Esophagus muscularis mucosa (tissue), 4 donors: Measurements from ENCODE around the gene CASKIN1. TPM values are rescaled to one million over a fixed set of nuclear protein-coding genes. Genes with fewer than 3 reads are reported as not detected.
A peak's percentile ranks its signal among the peaks of the same experiment; 100 is the strongest.

ENCODE experiments used
- DNase-seq: peaks from one replicate; pipeline ENCODE4 v3.0.0-alpha.2; 2017; ENCODE audit errors: extremely low spot score
- H3K27ac ChIP-seq, 4 donors: fragments of 200-600 bp; sonication (generic); replicated peaks in 1 of 4; 1 replicate in 3 of 4; 2 replicates in 1 of 4; pipeline ENCODE4 v1.5.1; 2016 to 2019; ENCODE audit warnings: mild to moderate bottlenecking in 1 of 4
- H3K27me3 ChIP-seq, 4 donors: fragments of 200-600 bp; sonication (generic); one replicate each; pipeline versions ENCODE4 v1.5.1 to v1.6.0; 2016 to 2019
- H3K36me3 ChIP-seq, 4 donors: fragments of 200-600 bp; sonication (generic); one replicate each; pipeline ENCODE4 v1.5.1; 2016 to 2019
- H3K4me1 ChIP-seq, 4 donors: fragments of 200-600 bp; sonication (generic); one replicate each; pipeline ENCODE4 v1.5.1; 2016 to 2019
- H3K4me3 ChIP-seq, 4 donors: fragments of 200-600 bp; sonication (generic); 1 replicate in 2 of 4; 2 replicates in 2 of 4; pipeline ENCODE4 v1.5.1; 2016 to 2019; ENCODE audit warnings: mild to moderate bottlenecking in 4 of 4, moderate library complexity in 1 of 4
- H3K9me3 ChIP-seq, 4 donors: fragments of 200-600 bp; sonication (generic); 1 replicate in 3 of 4; 2 replicates in 1 of 4; pipeline ENCODE4 v1.5.1; 2016 to 2019
- EP300 ChIP-seq: sonication (generic); formaldehyde crosslinking; IDR thresholded peaks from one replicate; pipeline ENCODE4 v1.6.1; 2017; ENCODE audit warnings: antibody characterized with exemption
- POLR2A ChIP-seq: fragments of 450-650 bp; IDR thresholded peaks from one replicate; pipeline ENCODE4 v1.6.1; 2017; ENCODE audit warnings: antibody characterized with exemption, moderate library complexity, mild to moderate bottlenecking, low read depth
- POLR2AphosphoS5 ChIP-seq, 2 donors: sonication (generic); formaldehyde crosslinking; IDR thresholded peaks; one replicate each; pipeline ENCODE4 v1.6.1; 2017; ENCODE audit warnings: antibody characterized with exemption in 2 of 2
- WGBS: methylation state at CpG from one replicate; pipeline ENCODE4 v1.1.5; 2018; 5-methylcytosine and 5-hydroxymethylcytosine counted together
- intact Hi-C: fragments of 100-400 bp; cut with DNase I; formaldehyde crosslinking; loops from one replicate; pipeline ENCODE4 v1.15.1; 2023
- total RNA-seq, 4 donors: library from RNA; depleted of rRNA; stranded (reverse); fragments of >200 nt; gene quantifications; one replicate each; pipeline versions ENCODE4 v1.1.0 to v1.2.1, GENCODE V29; 2016
- TF ChIP-seq, protein P1 (sequence below), 3 experiments: fragments of 200-600 bp in 2 of 3; fragments of 450-650 bp in 1 of 3; sonication (generic) in 2 of 3; IDR thresholded peaks; one replicate each; pipeline ENCODE4 v1.5.1; 2017 to 2019; ENCODE audit warnings: antibody characterized with exemption in 3 of 3, mild to moderate bottlenecking in 2 of 3, moderate library complexity in 1 of 3

The CASKIN1 gene
- total RNA-seq, 4 donors from 2014 or later: under 0.01 to 0.32 (median 0.09) TPM

DNA sequence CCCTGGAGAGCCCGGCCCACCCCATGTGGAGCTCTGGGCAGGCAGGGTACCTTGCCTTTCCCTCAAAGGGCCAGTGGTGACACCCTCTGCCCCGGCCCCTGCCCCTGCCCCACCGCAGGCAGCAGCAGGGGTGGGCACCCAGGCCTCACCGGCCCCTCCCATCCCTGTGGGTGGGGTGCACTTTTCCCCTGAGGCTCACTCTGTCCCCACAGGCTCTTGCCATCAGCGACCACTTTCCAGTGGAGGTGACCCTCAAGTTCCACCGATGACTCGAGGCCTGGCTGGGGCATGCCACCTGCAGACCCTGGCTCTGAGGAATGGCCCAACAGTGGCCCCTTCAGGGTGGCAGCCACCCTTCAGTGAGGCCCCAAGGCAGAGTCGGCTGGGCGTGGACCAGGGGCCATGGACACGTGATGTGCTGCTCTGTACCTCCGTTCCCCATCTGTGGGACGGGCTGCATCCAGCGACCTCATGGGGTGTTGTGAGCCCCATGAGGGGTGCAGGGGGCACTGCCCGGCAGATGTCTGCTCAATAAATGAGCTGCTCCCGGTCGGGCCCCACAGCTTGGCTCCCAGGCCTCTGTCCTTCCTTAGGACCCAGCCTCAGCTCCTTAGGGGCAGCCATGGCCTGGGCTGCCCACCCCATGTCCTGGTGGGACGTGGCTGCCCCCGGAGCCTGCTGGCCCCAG is 41.9 kb upstream of the CASKIN1 start:
- no peak for DNase-seq
- intact Hi-C loops: no loop called here
- peaks cover 9 to 49% (median 17%) of the 10 kb centered on the region in 4 donors for H3K27me3 ChIP-seq
- TF ChIP-seq EP300 (no peak), POLR2A (no peak), POLR2AphosphoS5 (IDR thresholded peaks at IDR 0.05) (no peak)
- TF ChIP-seq, protein P1, sequence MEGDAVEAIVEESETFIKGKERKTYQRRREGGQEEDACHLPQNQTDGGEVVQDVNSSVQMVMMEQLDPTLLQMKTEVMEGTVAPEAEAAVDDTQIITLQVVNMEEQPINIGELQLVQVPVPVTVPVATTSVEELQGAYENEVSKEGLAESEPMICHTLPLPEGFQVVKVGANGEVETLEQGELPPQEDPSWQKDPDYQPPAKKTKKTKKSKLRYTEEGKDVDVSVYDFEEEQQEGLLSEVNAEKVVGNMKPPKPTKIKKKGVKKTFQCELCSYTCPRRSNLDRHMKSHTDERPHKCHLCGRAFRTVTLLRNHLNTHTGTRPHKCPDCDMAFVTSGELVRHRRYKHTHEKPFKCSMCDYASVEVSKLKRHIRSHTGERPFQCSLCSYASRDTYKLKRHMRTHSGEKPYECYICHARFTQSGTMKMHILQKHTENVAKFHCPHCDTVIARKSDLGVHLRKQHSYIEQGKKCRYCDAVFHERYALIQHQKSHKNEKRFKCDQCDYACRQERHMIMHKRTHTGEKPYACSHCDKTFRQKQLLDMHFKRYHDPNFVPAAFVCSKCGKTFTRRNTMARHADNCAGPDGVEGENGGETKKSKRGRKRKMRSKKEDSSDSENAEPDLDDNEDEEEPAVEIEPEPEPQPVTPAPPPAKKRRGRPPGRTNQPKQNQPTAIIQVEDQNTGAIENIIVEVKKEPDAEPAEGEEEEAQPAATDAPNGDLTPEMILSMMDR (IDR thresholded peaks at IDR 0.05): no peak
- 43% methylated on average over 9 of the region's 18 CpGs for WGBS
- H3K27ac ChIP-seq: no peak overlapping the region
- peaks cover 21 to 34% (median 30%) of the 10 kb centered on the region in 4 donors for H3K4me1 ChIP-seq
- no peak overlapping the region for H3K4me3 ChIP-seq
- H3K9me3 ChIP-seq: no peaks in the 10 kb centered on the region
- H3K36me3 ChIP-seq: peaks cover 40 to 68% (median 64%) of the 10 kb centered on the region in 4 donors

DNA sequence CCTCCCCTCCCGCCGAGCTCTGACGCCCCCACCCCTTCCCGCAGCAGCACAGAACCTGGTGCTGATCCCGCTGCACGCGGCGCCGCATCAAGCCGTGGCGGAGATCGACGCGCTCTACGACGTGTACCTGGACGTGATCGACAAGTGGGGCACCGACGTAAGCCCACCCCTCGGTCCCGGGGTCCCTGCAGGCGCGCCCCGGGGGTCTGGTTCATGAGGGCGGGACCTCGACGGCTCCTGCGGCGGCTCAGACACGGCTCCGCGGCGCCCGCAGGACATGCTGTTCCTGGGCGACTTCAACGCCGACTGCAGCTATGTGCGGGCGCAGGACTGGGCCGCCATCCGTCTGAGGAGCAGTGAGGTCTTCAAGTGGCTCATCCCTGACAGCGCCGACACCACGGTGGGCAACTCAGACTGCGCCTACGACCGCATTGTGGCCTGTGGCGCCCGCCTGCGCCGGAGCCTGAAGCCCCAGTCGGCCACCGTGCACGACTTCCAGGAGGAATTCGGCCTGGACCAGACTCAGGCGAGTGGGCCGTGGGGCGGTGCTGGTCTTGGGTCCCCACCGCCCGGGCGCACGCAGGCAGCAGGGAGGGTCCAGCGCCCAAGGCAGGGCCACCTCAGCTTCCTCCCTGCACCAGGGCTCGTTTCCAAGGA is 41.2 kb upstream of the CASKIN1 start:
- WGBS: 0% methylated on average over 3 of the region's 65 CpGs
- Histone ChIP-seq H3K9me3 (no peaks in the 10 kb centered on the region), H3K4me3 (peak overlapping the region in 3 of 4 donors; percentile 37 to 45 (median 37)), H3K4me1 (peaks cover 21 to 34% (median 30%) of the 10 kb centered on the region in 4 donors), H3K36me3 (peaks cover 40 to 68% (median 64%) of the 10 kb centered on the region in 4 donors), H3K27me3 (peaks cover 9 to 56% (median 17%) of the 10 kb centered on the region in 4 donors), H3K27ac (no peak overlapping the region)
- no peak for TF ChIP-seq EP300
- no peak for TF ChIP-seq POLR2A
- no peak for TF ChIP-seq POLR2AphosphoS5 (IDR thresholded peaks at IDR 0.05)
- TF ChIP-seq, protein P1 (IDR thresholded peaks at IDR 0.05): no peak
- intact Hi-C loops: no loop called here
- no peak for DNase-seq

DNA sequence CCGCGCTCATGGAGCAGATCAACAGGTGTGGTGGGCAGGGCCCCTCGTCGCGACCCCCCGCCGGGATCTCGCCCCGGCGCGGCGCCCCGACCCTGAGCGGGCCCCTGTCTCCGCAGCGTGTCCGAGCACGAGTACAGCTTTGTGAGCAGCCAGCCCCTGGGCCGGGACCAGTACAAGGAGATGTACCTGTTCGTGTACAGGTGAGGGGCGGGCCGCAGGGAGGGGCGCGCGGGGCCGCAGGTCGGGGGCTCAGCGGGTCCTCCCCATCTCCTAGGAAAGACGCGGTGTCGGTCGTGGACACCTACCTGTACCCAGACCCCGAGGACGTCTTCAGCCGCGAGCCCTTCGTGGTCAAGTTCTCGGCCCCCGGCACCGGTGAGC is 40.7 kb upstream of the CASKIN1 start:
- DNase-seq: no peak
- intact Hi-C loops: no loop called here
- peaks cover 40 to 68% (median 64%) of the 10 kb centered on the region in 4 donors for H3K36me3 ChIP-seq

DNA sequence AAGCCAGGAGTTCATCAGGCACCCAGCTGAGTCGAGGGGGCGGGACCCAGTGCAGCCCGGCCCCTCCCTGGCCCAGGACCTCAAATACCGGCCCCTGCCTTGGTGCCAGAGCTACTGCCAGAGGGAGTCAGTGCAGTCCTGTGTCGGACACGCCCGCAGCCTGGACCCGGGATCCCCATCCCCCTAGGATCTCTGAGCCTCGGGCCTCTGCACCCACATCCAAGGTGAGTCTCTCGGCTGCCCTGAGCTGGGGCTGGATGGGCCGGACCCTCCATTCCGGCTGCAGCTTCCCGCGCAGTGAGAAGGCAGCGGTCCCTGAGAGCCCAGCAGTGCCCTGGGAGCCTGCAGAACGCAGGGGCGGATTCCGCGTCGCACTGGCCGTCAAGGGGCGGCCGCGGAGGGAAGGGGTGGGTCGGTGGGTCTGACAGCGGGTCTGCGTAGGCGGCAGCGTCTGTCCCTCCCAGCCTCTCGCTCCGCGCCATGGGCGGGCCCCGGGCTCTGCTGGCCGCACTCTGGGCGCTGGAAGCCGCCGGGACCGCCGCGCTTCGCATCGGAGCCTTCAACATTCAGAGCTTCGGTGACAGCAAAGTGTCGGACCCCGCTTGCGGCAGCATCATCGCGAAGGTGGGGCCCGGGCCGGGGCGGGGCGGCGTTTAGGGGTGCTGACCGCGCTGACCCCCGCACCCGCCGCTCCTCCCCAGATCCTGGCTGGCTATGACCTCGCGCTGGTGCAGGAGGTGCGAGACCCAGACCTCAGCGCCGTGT is 40.1 kb upstream of the CASKIN1 start, which contains the start of gene DNASE1L2:
Gene DNASE1L2 (plus strand): TSS at position 108 of the 765 bp plus-strand sequence. CDS start 373 bp downstream, at position 481.
- TF ChIP-seq POLR2AphosphoS5 (IDR thresholded peaks at IDR 0.05) (no peak), POLR2A (no peak), EP300 (no peak)
- TF ChIP-seq, protein P1 (IDR thresholded peaks at IDR 0.05): no peak
- H3K4me1 ChIP-seq: peaks cover 21 to 34% (median 30%) of the 10 kb centered on the region in 4 donors
- no peak within 1 kb of the TSS for H3K27ac ChIP-seq
- H3K4me3 ChIP-seq: peak within 1 kb of the TSS; percentile 30 to 45 (median 37)
- H3K36me3 ChIP-seq: peaks cover 43 to 68% (median 65%) of the 10 kb centered on the region in 4 donors
- H3K9me3 ChIP-seq: no peaks in the 10 kb centered on the region
- DNase-seq: no peak
- WGBS: 24% methylated on average over 5 of the region's 64 CpGs
- H3K27me3 ChIP-seq: peaks cover 9 to 57% (median 17%) of the 10 kb centered on the region in 4 donors
- intact Hi-C loops: no loop called here

More for the DNA sequence above, 40.7 kb upstream of the CASKIN1 start:
- peak overlapping the region; percentile 30 to 45 (median 37) for H3K4me3 ChIP-seq
- H3K27ac ChIP-seq: no peak overlapping the region
- TF ChIP-seq, protein P1 (IDR thresholded peaks at IDR 0.05): no peak
- TF ChIP-seq EP300 (no peak), POLR2A (no peak), POLR2AphosphoS5 (IDR thresholded peaks at IDR 0.05) (no peak)
- WGBS: 13% methylated on average over 6 of the region's 40 CpGs
- no peaks in the 10 kb centered on the region for H3K9me3 ChIP-seq
- peaks cover 9 to 57% (median 17%) of the 10 kb centered on the region in 4 donors for H3K27me3 ChIP-seq
- peaks cover 21 to 34% (median 30%) of the 10 kb centered on the region in 4 donors for H3K4me1 ChIP-seq
